G401.6 (cell line): ENCODE results near the gene TRUB2.
"Not testable (repeated sequence)": the region's sequence is repeated elsewhere in the genome, so short reads cannot be mapped to it uniquely, and the experiment has no call there.

Source experiments
- FAIRE-seq: peaks from 2 replicates; lab custom pipeline; 2012; peaks lifted over from hg19 to GRCh38; lab: Jason Lieb, UNC

Gene TRUB2

DNA sequence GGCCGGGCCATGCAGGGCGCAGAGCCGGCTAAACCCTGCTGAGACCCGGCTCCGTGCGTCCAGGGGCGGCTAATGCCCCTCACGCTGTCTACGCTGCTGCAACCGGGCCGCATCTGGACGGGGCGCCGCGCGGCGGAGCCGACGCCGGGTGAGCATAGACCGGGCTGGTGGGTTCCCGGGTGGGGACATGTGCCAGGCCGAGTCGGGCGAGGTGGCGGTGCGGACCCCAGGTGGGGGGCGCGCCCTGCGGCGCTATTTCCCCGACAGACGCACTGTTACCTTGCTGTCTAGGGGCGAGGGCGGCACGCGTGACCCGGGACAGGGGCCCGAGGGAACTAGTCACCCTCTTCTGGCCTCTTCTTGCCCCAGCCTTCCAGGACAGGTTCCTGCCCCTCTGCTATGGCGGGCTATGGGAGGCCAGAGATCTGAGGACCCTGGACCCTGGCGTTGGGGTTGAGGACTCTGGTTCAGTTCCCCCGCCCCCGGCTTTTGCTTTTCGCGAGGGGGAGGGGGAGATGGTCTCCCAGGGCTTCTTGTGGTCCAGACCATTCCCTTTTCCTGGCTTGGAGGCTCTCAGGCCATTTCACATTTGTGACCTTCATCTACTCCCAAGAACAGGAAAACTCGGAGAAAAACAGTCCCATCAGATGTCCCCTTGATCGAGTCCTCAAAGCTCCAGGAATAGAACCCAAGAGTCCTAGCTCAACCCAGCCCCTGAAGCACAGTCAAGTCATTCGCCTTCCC lies 18.6 kb upstream of the TRUB2 start:
- no peak for FAIRE-seq

- FAIRE-seq = peak; percentile 92
Measured at GRCh38 chr9:128339761-128340690, 17.8 kb upstream of the TRUB2 start, which contains the start of gene SLC27A4. TSS of gene SLC27A4 (plus strand) at chr9:128340527. CDS start at chr9:128343133, 2,606 bp downstream.

DNA sequence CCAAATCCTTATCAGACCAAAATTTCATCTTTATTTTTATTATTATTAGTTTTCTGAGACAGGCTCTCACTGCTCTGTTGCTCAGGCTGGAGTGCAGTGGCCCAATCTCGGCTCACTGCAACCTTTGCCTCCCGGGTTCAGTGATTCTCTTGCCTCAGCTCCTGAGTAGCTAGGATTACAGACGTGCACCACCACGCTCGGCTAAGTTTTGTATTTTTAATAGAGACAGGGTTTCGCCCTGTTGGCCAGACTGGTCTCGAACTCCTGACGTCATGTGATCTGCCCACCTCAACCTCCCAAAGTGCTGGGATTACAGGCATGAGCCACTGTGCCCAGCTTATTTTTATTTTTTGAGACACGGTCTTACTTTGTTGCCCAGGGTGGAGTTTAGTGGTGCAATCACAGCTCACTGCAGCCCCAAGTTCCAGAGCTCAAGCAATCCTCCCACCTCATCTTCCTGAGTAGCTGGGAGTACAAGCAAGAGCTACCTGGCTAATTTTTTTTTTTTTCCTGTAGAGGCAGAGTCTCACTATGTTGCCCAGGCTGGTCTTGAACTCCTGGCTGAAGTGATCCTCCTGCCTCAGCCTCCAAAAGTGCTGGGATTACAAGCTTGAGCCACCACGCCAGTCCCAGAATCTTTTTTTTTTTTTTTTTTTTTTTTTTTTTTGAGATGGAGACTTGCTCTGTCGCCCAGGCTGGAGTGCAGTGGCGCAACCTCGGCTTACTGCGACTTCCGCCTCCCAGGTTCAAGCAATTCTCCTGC lies 16.8 kb upstream of the TRUB2 start:
- not testable (repeated sequence) for FAIRE-seq

GRCh38 chr9:128337936-128338335 lies 15.7 kb upstream of the TRUB2 start:
- FAIRE-seq = no peak

- FAIRE-seq = no peak
Measured at GRCh38 chr9:128335914-128336313, 13.7 kb upstream of the TRUB2 start.

- no peak for FAIRE-seq
Measured at GRCh38 chr9:128335161-128335560, 12.9 kb upstream of the TRUB2 start.

GRCh38 chr9:128333451-128333869 lies 11.2 kb upstream of the TRUB2 start:
- FAIRE-seq = no peak

GRCh38 chr9:128325629-128326028 lies 3.4 kb upstream of the TRUB2 start:
- no peak for FAIRE-seq

- no peak for FAIRE-seq
Measured at GRCh38 chr9:128324401-128324800, 2.2 kb upstream of the TRUB2 start.

DNA sequence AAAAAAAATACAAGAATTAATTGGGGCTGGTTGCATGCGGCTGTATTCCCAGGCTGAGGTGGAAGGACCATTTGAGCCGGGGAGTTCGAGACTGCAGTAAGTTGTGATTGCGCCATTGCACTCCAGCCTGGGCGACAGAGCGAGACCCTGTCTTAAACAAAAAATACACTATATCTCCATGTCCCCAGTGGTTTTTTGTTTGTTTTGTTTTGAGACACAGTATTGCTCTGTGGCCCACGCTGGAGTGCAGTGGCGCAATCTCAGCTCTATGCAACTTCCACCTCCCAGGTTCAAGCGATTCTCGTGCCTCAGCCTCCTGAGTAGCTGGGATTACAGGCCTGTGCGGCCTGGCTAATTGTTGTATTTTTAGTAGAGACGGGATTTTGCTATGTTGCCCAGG lies 1.5 kb upstream of the TRUB2 start:
- no peak for FAIRE-seq

- no peak for FAIRE-seq
Measured at GRCh38 chr9:128323212-128323730, 1.0 kb upstream of the TRUB2 start.

GRCh38 chr9:128321879-128322403 lies 306 bp downstream of the TRUB2 start:
- no peak for FAIRE-seq

DNA sequence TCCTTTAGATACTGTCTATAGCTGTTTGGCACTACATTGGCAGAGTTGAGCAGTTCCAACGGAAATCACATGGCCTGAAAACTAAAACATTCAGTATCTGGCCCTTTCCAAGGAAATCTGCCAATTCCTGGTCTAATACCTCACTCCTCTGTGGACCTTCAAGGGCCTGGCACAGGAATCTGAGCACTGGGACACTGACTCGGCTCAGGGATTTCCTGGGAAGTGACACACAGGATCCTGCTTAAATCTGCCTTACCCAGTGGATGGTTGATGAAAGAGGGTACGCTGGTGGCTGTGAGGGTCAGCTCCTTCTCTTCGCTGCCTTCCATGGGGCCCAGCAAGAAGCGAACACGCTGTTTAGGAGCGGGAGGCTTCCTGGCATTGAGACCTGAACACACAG lies 904 bp downstream of the TRUB2 start:
- no peak for FAIRE-seq

- FAIRE-seq = no peak
Measured at GRCh38 chr9:128317629-128318028, 4.6 kb downstream of the TRUB2 start.

DNA sequence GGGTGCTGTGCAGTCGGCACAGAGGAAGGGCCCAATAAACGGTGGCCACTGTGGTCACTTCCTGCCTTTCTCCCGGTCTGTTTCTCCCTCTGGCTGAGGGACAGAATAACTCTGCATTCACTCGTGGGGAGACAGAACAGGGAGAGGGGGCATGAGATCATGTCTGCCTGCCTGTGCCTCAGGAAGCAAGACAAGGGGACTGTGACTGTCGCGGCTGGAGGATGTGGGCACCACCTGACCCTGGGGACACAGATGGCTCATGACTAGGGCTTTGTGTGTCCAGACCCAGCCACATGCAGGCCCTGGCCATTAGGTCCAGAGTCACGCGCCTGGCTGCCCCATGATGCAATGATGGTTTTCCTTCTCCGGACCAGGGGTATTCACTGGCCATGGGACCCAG lies 5.8 kb downstream of the TRUB2 start:
- no peak for FAIRE-seq

GRCh38 chr9:128314697-128315096 lies 7.5 kb downstream of the TRUB2 start:
- no peak for FAIRE-seq

- FAIRE-seq = no peak
Measured at GRCh38 chr9:128310461-128310860, 11.8 kb downstream of the TRUB2 start.

- FAIRE-seq = no peak
Measured at GRCh38 chr9:128309551-128309950, 12.7 kb downstream of the TRUB2 start.

GRCh38 chr9:128304971-128305288 lies 17.3 kb downstream of the TRUB2 start:
- FAIRE-seq = no peak

GRCh38 chr9:128304136-128304970 lies 17.9 kb downstream of the TRUB2 start:
- no peak for FAIRE-seq
